ENCODE results near the gene RELB. TPM values are rescaled to one million over a fixed set of nuclear protein-coding genes. Genes with fewer than 3 reads are reported as not detected.

Gene RELB
- total RNA-seq, 4 donors from 2014 or later = 8.1 to 15.1 (median 11.7) TPM

DNA sequence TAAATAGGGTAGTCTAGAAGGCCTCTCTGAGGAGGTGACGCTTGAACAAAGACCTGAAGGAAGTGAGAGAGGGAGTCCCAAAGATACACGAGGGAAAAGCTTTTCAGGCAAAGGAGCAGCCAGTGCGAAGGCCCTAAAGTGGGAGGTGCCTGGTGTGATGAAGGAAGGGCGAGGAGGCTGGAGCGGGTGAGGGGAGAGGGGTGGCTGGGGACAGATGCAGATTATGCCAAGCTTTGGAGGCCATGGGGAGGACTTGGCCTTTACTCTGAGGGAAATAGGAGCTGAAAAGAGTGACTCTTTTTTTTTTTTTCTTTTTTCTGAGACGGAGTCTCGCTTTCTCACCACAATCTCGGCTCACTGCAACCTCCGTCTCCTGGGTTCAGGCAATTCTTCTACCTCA, 43.2 kb upstream of the RELB start:
- intact Hi-C loops (cut with DNase I; ENCODE audit: low total_unique reads) = no loop called here
- WGBS, 2 donors = 75 to 79% methylated on average over 9 of the region's 9 CpGs
- DNase-seq (ENCODE audit: low spot score in 2 of 2) = no peak

DNA sequence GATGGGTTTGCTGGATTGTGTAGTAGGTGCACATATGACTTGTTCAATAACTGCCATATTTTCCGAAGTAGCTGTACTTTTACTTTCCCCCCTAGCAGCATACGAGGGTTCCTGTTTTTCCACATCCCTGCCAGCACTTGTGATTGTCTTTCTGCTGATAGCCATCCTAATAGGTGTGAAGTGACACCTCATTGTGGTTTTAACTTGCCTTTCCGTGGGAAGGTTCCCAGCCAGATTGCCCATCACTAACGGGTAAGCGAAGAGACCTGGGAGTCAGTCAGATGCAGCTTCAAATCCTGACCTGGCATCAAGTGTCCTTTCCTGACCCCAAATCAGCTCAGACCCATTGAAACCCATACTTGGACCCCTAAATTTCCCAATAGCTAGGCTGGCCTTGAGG, 41.6 kb upstream of the RELB start:
- TF ChIP-seq POLR2A (IDR thresholded peaks at IDR 0.05) (no peak), CTCF (IDR thresholded peaks at IDR 0.05) (no peak)
- DNase-seq (ENCODE audit: low spot score in 2 of 2) = no peak
- intact Hi-C loops (cut with DNase I; ENCODE audit: low total_unique reads) = no loop called here
- 74 to 80% methylated on average over 5 of the region's 5 CpGs for WGBS, 2 donors
- H3K4me3 ChIP-seq (ENCODE audit: low read depth, poor library complexity, severe bottlenecking) = no peak overlapping the region

More for the DNA sequence above, 43.2 kb upstream of the RELB start:
- no peak overlapping the region for H3K4me3 ChIP-seq (ENCODE audit: low read depth, poor library complexity, severe bottlenecking)
- TF ChIP-seq POLR2A (IDR thresholded peaks at IDR 0.05) = no peak
- no peak for TF ChIP-seq CTCF (IDR thresholded peaks at IDR 0.05)

GRCh38 chr19:44960906-44961728, 40.1 kb upstream of the RELB start:
- intact Hi-C loops (cut with DNase I; ENCODE audit: low total_unique reads) = no loop called here
- no peak overlapping the region for H3K4me3 ChIP-seq (ENCODE audit: low read depth, poor library complexity, severe bottlenecking)
- no peak for DNase-seq (ENCODE audit: low spot score in 2 of 2)
- TF ChIP-seq POLR2A (IDR thresholded peaks at IDR 0.05) (no peak), CTCF (IDR thresholded peaks at IDR 0.05) (no peak)
- WGBS, 2 donors = 85 to 89% methylated on average over 8 of the region's 8 CpGs

DNA sequence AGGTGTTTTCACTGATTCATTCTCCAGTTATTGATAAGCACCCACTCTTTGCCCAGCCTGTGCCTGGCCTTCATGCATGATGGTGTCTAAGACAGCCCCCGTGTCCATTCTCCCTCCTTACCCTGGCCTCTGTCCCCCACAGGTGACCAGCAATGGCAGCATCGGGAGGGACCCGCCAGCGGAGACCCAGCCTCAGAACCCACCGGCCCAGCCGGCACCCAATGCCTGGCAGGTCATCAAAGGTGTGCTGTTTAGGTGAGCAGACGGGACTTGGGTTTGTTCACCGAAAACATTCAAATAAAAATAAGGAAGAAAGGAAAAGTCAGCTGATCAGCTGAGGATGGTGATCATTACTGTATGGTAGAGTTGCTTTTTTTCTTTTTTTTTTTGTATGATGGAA, 39.4 kb upstream of the RELB start:
- no peak for DNase-seq (ENCODE audit: low spot score in 2 of 2)
- 90 to 91% methylated on average over 8 of the region's 8 CpGs for WGBS, 2 donors
- no peak for TF ChIP-seq CTCF (IDR thresholded peaks at IDR 0.05)
- H3K4me3 ChIP-seq (ENCODE audit: low read depth, poor library complexity, severe bottlenecking) = no peak overlapping the region
- intact Hi-C loops (cut with DNase I; ENCODE audit: low total_unique reads) = no loop called here

GRCh38 chr19:44968118-44968517, 33.1 kb upstream of the RELB start:
- no peak for TF ChIP-seq POLR2A (IDR thresholded peaks at IDR 0.05)
- TF ChIP-seq CTCF (IDR thresholded peaks at IDR 0.05) = no peak
- no peak overlapping the region for H3K4me3 ChIP-seq (ENCODE audit: low read depth, poor library complexity, severe bottlenecking)
- intact Hi-C loops (cut with DNase I; ENCODE audit: low total_unique reads) = no loop called here
- no peak for DNase-seq (ENCODE audit: low spot score in 2 of 2)
- WGBS, 2 donors = 87 to 91% methylated on average over 5 of the region's 5 CpGs

- WGBS, 2 donors = 84 to 96% methylated on average over 4 of the region's 4 CpGs
- intact Hi-C loops (cut with DNase I; ENCODE audit: low total_unique reads) = no loop called here
- H3K4me3 ChIP-seq (ENCODE audit: low read depth, poor library complexity, severe bottlenecking) = no peak overlapping the region
- TF ChIP-seq CTCF (IDR thresholded peaks at IDR 0.05) (no peak), POLR2A (IDR thresholded peaks at IDR 0.05) (no peak)
- no peak for DNase-seq (ENCODE audit: low spot score in 2 of 2)
Observed at GRCh38 chr19:44968670-44969069, 32.6 kb upstream of the RELB start.
